ENCODE data around the gene IL16.
A peak's percentile ranks its signal among the peaks of the same experiment; 100 is the strongest.

Gene IL16

GRCh38 chr15:81316267-81316666, 119.6 kb downstream of the IL16 start:
- Histone ChIP-seq H3K27ac (peak overlapping the region; percentile 16), H3K4me3 (ENCODE audit: low read depth in 1 of 2, low read length in 1 of 2) (no peak overlapping the region), H3K9me3 (no peaks in the 10 kb centered on the region), H3K27me3 (no peaks in the 10 kb centered on the region), H3K36me3 (peaks cover 88% of the 10 kb centered on the region), H3K4me1 (ENCODE audit: control insufficient read depth in 1 of 2, insufficient read depth in 1 of 2, low read depth in 1 of 2, low read length in 1 of 2) (peaks cover 23 to 25% of the 10 kb centered on the region in 2 experiments)
- TF ChIP-seq CTCF (IDR thresholded peaks at IDR 0.05) = no peak

GRCh38 chr15:81317642-81318017, 121.0 kb downstream of the IL16 start:
- Histone ChIP-seq H3K36me3 (peaks cover 81% of the 10 kb centered on the region), H3K4me1 (ENCODE audit: control insufficient read depth in 1 of 2, insufficient read depth in 1 of 2, low read depth in 1 of 2, low read length in 1 of 2) (peaks cover 12 to 14% of the 10 kb centered on the region in 2 experiments), H3K27me3 (no peaks in the 10 kb centered on the region), H3K4me3 (ENCODE audit: low read depth in 1 of 2, low read length in 1 of 2) (no peak overlapping the region), H3K27ac (no peak overlapping the region), H3K9me3 (no peaks in the 10 kb centered on the region)
- no peak for TF ChIP-seq CTCF (IDR thresholded peaks at IDR 0.05)

- H3K4me3 ChIP-seq (ENCODE audit: low read depth in 1 of 2, low read length in 1 of 2) = no peak overlapping the region
- H3K4me1 ChIP-seq (ENCODE audit: control insufficient read depth in 1 of 2, insufficient read depth in 1 of 2, low read depth in 1 of 2, low read length in 1 of 2) = peaks cover 38 to 42% of the 10 kb centered on the region in 2 experiments
These were observed 125.0 kb downstream of the IL16 start for GRCh38 chr15:81321667-81322066.

GRCh38 chr15:81322676-81323253, 126.1 kb downstream of the IL16 start:
- H3K36me3 ChIP-seq = peaks cover 31% of the 10 kb centered on the region
- TF ChIP-seq CTCF (IDR thresholded peaks at IDR 0.05) = no peak
- H3K4me3 ChIP-seq (ENCODE audit: low read depth in 1 of 2, low read length in 1 of 2) = no peak overlapping the region
- no peaks in the 10 kb centered on the region for H3K27me3 ChIP-seq
- no peaks in the 10 kb centered on the region for H3K9me3 ChIP-seq
- H3K27ac ChIP-seq = no peak overlapping the region
- H3K4me1 ChIP-seq (ENCODE audit: control insufficient read depth in 1 of 2, insufficient read depth in 1 of 2, low read depth in 1 of 2, low read length in 1 of 2) = peaks cover 49 to 53% of the 10 kb centered on the region in 2 experiments

More at GRCh38 chr15:81321667-81322066, 125.0 kb downstream of the IL16 start:
- H3K36me3 ChIP-seq = peaks cover 41% of the 10 kb centered on the region
- no peak for TF ChIP-seq CTCF (IDR thresholded peaks at IDR 0.05)
- no peaks in the 10 kb centered on the region for H3K27me3 ChIP-seq
- H3K27ac ChIP-seq = no peak overlapping the region
- H3K9me3 ChIP-seq = no peaks in the 10 kb centered on the region

- Histone ChIP-seq H3K4me1 (ENCODE audit: control insufficient read depth in 1 of 2, insufficient read depth in 1 of 2, low read depth in 1 of 2, low read length in 1 of 2) (peaks cover 57 to 61% of the 10 kb centered on the region in 2 experiments), H3K9me3 (no peaks in the 10 kb centered on the region), H3K27ac (peak overlapping the region; percentile 66), H3K27me3 (no peaks in the 10 kb centered on the region), H3K36me3 (peaks cover 23% of the 10 kb centered on the region), H3K4me3 (ENCODE audit: low read depth in 1 of 2, low read length in 1 of 2) (peak overlapping the region; percentile 72)
- no peak for TF ChIP-seq CTCF (IDR thresholded peaks at IDR 0.05)
These were observed 126.9 kb downstream of the IL16 start for GRCh38 chr15:81323559-81323943.

Measured in neutrophil (primary cell).